NCI-H69 (cell line): ENCODE measurements around the gene GALR2.
"Not testable (repeated sequence)": the region's sequence is repeated elsewhere in the genome, so short reads cannot be mapped to it uniquely, and the experiment has no call there.

ENCODE experiments used
- DNase-seq: peaks from one replicate; lab custom pipeline; 2025; lab: John Stamatoyannopoulos, UW

The GALR2 gene

GRCh38 chr17:76050538-76051467 lies 23.8 kb upstream of the GALR2 start:
- DNase-seq: no peak

DNA sequence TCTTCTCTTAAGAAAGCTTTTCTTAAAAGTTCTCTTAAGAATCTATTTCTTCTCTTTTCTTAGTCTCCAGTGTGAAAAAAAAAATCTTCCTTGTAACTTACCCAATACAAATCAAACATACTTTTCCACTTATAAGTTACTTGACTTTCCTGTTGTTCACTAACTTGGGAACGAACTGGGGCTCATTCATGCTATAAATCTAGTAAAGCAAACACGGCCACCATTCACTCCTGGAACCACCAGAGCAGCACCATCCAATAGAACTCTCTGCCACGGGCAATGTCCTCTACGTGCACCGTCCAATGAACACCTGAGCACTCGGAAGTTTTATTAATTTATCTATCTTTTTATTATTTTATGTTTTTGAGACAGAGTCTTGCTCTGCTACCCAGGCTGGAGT lies 23.0 kb upstream of the GALR2 start:
- DNase-seq: no peak

- DNase-seq: no peak
Measured at GRCh38 chr17:76053246-76054111, 21.1 kb upstream of the GALR2 start.

DNA sequence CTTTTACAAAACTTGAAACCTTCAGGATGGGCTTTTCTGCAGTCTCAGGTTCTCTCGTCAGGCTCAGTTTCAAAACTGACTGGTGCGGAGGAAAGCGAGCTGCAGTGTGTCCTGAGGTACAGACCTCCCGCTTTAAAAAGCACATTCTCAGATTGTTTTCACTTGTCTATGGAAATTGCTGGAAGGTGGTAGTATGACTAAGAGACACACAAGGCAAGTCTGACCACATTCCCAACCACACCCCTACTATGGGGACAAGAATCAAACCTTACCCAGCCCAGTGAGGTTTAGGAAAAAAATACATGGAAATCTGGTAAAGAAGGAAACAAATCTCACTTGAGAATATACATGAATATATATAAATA lies 20.5 kb upstream of the GALR2 start:
- no peak for DNase-seq

GRCh38 chr17:76056882-76057281 lies 17.7 kb upstream of the GALR2 start:
- DNase-seq: no peak

- not testable (repeated sequence) for DNase-seq
Measured at GRCh38 chr17:76058264-76058663, 16.3 kb upstream of the GALR2 start.

DNA sequence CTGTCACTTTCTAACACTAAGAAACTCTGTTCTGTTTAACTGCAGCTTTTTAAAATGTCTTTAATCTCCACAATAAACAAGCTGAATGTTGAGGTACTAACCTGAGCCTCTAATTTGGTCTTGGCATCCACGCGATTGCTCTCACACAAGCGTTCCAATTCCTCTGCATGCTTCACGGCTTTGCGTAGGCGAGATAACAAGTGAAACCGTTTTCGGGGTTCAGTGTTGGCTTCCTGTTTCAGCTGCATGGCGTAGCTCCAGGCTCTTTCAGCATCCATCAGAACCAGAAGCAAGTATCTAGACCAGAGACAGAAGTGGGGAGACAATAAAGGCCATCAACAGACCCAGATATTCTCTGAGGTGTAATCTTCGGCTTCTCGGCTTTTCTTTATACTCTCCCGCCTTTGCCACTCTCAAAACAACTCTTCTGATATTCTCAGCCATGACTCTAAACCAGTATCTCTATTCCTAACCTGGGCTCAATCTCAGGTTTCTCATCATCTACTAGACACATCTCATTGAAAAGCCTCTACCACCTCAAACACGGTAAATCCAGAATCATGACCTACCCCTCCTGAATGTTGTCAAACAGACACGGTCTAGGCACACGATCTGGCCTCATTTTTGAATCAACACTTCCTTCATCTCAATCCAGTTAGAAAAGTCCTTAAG lies 10.6 kb upstream of the GALR2 start:
- no peak for DNase-seq

- no peak for DNase-seq
Measured at GRCh38 chr17:76065775-76066174, 8.8 kb upstream of the GALR2 start.

DNA sequence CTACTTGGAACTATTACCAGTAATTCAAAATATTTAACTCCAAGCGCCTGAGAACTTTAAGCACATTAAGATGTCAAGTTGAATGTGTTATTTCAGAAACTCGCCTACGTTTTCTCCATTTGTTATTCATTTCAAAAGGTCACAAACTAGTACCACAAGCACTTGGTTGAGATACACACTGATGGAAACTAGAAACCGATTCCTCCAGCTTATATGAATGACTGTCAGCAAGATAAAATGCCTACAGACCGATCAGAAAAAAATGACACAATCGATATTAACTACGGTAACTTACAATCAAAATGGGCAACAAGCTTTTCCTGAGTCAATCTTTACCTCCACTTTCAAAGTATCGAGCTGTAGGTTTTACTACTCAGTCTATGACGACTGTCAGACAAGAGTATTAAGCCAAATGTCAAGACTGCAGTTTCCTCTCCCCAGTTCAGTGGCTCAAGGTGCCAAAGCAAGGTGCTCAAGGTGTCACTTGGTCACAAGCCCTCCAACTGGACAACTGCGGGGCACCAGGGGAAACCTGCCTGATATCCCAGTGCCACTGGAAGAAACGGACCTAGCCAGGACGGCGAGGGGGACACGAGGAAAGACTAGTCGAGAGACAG lies 2.9 kb upstream of the GALR2 start:
- DNase-seq: no peak

DNA sequence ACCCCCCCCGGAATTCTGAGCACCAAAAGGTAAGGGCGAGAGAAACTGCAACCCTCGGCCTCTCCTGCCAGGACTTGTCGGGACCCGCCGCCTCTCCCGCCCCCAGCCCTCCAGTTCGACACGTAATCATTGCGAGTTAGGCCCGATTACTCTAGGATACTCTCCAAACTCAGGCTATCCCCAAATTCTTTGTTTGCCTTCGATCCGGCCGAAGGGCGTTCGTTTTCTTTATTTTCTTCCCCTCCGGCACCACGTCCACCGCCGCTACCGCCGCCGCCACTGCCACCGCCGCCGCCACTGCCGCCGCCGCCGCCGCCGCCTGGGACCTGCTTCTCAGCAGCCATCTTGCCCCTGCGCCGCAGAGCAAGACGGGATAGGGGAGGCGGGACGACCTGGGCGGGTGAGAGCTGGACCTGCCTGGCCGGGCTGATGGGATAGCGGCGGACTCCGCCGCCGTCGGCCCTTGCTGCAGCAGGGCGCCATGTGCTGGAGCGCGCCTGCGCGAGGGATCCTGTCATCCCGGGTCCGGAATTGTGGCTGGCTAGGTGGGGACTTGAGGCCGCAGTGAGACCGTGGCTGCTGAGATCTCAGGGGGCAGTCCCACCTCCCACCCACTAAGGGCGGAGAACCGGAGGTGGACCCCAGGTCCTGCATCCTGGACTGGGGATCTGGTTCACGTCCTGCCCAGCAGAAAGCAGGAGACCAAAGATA lies 2.3 kb upstream of the GALR2 start, which contains the start of gene SRP68:
TSS of gene SRP68 (minus strand) at position 370 of the 711 bp plus-strand sequence. CDS start at position 344, 26 bp downstream.
- peak; percentile 97 for DNase-seq

GRCh38 chr17:76075364-76076145 lies 974 bp downstream of the GALR2 start:
- DNase-seq: peak; percentile 71

DNA sequence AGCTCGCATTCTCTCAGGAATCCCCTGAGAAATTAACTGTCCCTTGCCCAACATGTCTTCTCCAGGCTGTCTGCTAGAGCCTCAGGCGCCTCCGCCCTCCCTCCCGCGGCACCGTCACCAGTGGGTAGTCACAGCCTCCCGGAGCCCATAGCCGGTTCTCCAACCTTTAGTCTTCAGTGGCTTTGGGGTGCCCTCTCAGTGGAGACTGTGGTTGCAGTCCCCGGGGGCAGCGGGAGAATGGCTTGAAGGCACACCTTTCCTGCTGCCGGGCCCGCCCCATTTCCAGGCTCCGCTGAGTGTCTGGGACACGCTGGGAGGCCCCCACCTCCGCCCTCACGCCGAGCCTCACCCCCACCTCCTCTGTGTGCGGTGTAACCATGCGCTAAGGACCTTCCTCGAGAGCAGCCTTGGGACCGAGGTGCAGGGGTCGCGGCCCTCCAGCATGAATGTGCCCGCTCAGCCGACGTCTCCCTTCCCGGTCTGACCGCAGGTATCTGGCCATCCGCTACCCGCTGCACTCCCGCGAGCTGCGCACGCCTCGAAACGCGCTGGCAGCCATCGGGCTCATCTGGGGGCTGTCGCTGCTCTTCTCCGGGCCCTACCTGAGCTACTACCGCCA lies 1.7 kb downstream of the GALR2 start:
- no peak for DNase-seq

DNA sequence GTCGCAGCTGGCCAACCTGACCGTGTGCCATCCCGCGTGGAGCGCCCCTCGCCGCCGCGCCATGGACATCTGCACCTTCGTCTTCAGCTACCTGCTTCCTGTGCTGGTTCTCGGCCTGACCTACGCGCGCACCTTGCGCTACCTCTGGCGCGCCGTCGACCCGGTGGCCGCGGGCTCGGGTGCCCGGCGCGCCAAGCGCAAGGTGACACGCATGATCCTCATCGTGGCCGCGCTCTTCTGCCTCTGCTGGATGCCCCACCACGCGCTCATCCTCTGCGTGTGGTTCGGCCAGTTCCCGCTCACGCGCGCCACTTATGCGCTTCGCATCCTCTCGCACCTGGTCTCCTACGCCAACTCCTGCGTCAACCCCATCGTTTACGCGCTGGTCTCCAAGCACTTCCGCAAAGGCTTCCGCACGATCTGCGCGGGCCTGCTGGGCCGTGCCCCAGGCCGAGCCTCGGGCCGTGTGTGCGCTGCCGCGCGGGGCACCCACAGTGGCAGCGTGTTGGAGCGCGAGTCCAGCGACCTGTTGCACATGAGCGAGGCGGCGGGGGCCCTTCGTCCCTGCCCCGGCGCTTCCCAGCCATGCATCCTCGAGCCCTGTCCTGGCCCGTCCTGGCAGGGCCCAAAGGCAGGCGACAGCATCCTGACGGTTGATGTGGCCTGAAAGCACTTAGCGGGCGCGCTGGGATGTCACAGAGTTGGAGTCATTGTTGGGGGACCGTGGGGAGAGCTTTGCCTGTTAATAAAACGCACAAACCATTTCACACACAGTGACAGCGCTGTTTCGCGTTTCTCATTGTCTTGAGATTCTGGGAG lies 2.4 kb downstream of the GALR2 start:
- peak; percentile 55 for DNase-seq

DNA sequence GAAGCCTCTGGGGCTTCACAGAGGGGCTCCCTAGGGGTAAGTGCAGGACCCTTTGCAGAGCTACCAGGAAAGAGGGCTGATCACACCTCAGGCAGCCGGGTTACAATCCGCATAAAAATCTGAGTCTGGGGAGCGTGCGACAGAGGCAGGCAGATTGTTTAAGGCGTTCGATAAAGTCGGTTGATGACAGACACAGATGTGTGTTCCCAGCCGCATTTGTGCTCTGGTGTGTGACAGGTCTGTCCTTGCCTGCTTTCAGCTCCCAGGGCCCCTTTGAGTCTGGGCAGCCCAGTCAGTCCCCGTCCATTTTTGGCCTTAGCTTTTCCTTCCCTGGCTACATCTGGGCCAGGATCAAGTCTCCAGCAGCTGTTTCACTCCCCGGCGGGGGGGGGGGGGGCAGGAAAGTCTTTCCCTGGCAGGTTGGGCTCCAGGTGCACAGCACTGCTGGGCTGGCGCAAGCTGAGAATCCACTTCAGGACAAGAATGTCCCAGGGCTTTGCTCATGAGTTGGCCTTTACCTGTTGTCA lies 3.1 kb downstream of the GALR2 start:
- peak; percentile 18 for DNase-seq

DNA sequence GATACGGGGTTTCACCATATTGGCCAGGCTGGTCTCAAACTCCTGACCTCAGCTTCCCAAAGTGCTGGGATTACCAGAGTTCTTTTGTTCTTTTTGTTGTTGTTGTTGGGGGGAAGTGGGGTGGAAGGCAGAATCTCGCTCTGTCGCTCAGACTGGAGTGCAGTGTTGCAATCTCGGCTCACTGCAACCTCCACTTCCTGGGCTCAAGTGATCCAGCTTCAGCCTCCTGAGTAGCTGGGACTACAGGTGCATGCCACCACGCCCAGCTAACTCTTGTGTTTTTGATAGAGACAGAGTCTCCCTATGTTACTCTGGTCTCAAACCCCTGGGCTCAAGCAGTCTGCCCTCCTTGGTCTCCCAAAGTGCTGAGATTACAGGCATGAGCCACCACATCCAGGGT lies 3.8 kb downstream of the GALR2 start:
- DNase-seq: not testable (repeated sequence)

DNA sequence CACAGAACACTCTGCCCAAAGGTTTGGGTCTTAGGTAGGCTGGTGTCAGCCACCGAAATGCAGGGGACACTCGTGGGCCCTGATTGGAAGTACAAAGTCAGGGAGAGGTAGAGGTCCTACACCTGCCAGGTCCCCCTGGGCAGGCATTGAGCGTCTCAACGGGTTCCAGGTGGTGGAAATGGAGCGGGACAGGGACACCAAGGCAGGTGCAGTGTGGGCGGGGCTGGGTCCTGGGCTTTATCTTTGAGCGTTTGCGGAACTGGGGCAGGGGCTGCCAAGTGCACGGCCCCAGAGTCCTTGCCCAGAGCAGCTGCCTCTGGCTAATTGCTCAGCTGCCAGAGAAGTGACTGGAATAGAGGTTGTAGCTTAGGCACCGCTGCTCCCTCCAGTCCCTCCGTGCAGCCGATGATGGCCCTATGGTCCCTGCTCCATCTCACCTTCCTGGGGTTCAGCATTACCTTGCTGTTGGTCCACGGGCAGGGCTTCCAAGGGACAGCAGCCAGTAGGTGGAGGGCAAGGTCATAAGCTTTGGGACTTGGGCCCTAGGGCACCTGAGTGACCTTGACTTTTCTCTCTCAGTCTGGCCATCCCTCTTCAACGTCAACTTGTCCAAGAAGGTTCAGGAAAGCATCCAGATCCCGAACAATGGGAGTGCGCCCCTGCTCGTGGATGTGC lies 4.4 kb downstream of the GALR2 start, which contains the start of gene ZACN:
TSS of gene ZACN (plus strand) at position 323 of the 675 bp plus-strand sequence. CDS start at position 406, 83 bp downstream.
- DNase-seq: peak; percentile 71

DNA sequence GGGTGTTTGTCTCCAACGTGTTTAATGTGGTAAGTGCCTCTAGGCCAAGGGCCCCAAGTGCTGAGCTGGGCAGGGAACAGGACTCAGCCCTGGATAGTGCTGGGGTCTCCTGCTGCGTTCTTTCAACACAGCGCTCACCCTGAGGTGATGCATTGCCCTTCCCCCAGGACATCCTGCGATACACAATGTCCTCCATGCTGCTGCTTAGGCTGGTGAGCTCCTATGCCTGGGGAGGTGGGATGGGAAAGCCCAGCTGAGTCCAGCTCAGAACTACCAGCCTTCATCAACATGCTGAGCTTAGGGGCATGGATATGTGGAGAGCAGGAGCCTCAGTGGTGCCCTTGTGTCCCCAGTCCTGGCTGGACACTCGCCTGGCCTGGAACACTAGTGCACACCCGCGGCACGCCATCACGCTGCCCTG lies 5.0 kb downstream of the GALR2 start:
- DNase-seq: peak; percentile 48
